HG03159 (cell line): Measurements from ENCODE around the gene RGL3.
"Not testable (repeated sequence)": the region's sequence is repeated elsewhere in the genome, so short reads cannot be mapped to it uniquely, and the experiment has no call there.

Experiments
- ATAC-seq: cut with Tn5 transposase; IDR thresholded peaks from one replicate; pipeline ENCODE4 v1.9.1; 2021; ENCODE audit warnings: mild to moderate bottlenecking, moderate library complexity; ENCODE audit not compliant: unreplicated experiment

RGL3 gene

GRCh38 chr19:11418549-11419506 is at the start of gene RGL3:
Gene RGL3, minus strand, starts transcription at chr19:11419314. Its CDS starts 36 bp downstream, at chr19:11419278.
- no peak for ATAC-seq

GRCh38 chr19:11468266-11468845 is 49.2 kb upstream of the RGL3 start:
- not testable (repeated sequence) for ATAC-seq

GRCh38 chr19:11465600-11465999 is 46.5 kb upstream of the RGL3 start:
- no peak for ATAC-seq

- no peak for ATAC-seq
Measured at GRCh38 chr19:11464333-11465265, 45.5 kb upstream of the RGL3 start.

GRCh38 chr19:11463391-11463790 is 44.3 kb upstream of the RGL3 start:
- ATAC-seq = no peak

- ATAC-seq = no peak
Measured at GRCh38 chr19:11461453-11461852, 42.3 kb upstream of the RGL3 start.

- ATAC-seq = no peak
Measured at GRCh38 chr19:11460207-11460606, 41.1 kb upstream of the RGL3 start.

- not testable (repeated sequence) for ATAC-seq
Measured at GRCh38 chr19:11458912-11459311, 39.8 kb upstream of the RGL3 start.

- ATAC-seq = no peak
Measured at GRCh38 chr19:11458236-11458900, 39.3 kb upstream of the RGL3 start.

- ATAC-seq = no peak
Measured at GRCh38 chr19:11457831-11458230, 38.7 kb upstream of the RGL3 start.

GRCh38 chr19:11457115-11457514 is 38.0 kb upstream of the RGL3 start:
- no peak for ATAC-seq

GRCh38 chr19:11456659-11457058 is 37.5 kb upstream of the RGL3 start:
- ATAC-seq = no peak

- ATAC-seq = not testable (repeated sequence)
Measured at GRCh38 chr19:11455233-11455554, 36.1 kb upstream of the RGL3 start.

- ATAC-seq = no peak
Measured at GRCh38 chr19:11453468-11454341, 34.6 kb upstream of the RGL3 start.

- no peak for ATAC-seq
Measured at GRCh38 chr19:11452620-11453310, 33.7 kb upstream of the RGL3 start.

GRCh38 chr19:11451871-11452619 is 32.9 kb upstream of the RGL3 start:
- ATAC-seq = no peak

GRCh38 chr19:11451327-11451870 is 32.3 kb upstream of the RGL3 start:
- ATAC-seq = no peak
